HepG2 (cell line): ENCODE measurements around the gene FKBP1A. TPM values are rescaled to one million over a fixed set of nuclear protein-coding genes. Genes with fewer than 3 reads are reported as not detected.
A peak's percentile ranks its signal among the peaks of the same experiment; 100 is the strongest.

Source experiments
- ELK4 ChIP-seq: sonication (generic); formaldehyde crosslinking; IDR thresholded peaks from 2 replicates; pipeline ENCODE4 v1.9.0; 2021; ENCODE audit warnings: missing genetic modification reagents, borderline replicate concordance
- FOXK2 ChIP-seq: fragments of 450-650 bp; IDR thresholded peaks from 2 replicates; pipeline ENCODE4 v1.6.1; 2016
- POLR2A ChIP-seq, 2 experiments: IDR thresholded peaks; 2 replicates each; pipeline ENCODE4 v1.6.1; 2011; ENCODE audit warnings: low read depth in 2 of 2, low read length in 2 of 2, mild to moderate bottlenecking in 1 of 2, moderate library complexity in 1 of 2; ENCODE audit not compliant: insufficient read depth in 1 of 2
- POLR2G ChIP-seq: fragments of 200-400 bp; formaldehyde crosslinking; IDR thresholded peaks from 2 replicates; pipeline ENCODE4 v1.6.1; 2018; ENCODE audit warnings: mild to moderate bottlenecking, low read depth, low read length, moderate library complexity
- ZNF670 ChIP-seq: sonication (generic); formaldehyde crosslinking; IDR thresholded peaks from 2 replicates; pipeline ENCODE4 v1.8.0; 2022; ENCODE audit warnings: mild to moderate bottlenecking, missing genetic modification reagents, borderline replicate concordance
- polyA plus RNA-seq, 8 experiments: library from polyadenylated mRNA; depleted of rRNA in 3 of 8; stranded (reverse) in 7 of 8; unstranded in 1 of 8; fragments of >200 nt; fragmentation: Illumina TruSeq in 4 of 8; extraction: Trizol in 4 of 8; gene quantifications; 2 replicates each; pipeline versions ENCODE4 v1.2.1 to v1.2.3, GENCODE V29; 2011 to 2016; ENCODE audit warnings: low read depth in 4 of 8, missing spikeins in 1 of 8, mixed read lengths in 1 of 8; ENCODE audit not compliant: insufficient read depth in 1 of 8
- total RNA-seq, 5 experiments: library from RNA; depleted of rRNA; stranded (reverse); fragments of >200 nt; fragmentation: Illumina TruSeq; extraction: Trizol; gene quantifications; 2 replicates each; pipeline ENCODE4 v1.2.3, GENCODE V29; 2016; ENCODE audit warnings: low read depth in 1 of 5
- TF ChIP-seq, protein P1 (sequence below): sonication (generic); formaldehyde crosslinking; IDR thresholded peaks from 2 replicates; pipeline ENCODE4 v1.4.0; 2020; ENCODE audit warnings: low read depth, mild to moderate bottlenecking, missing genetic modification reagents
- TF ChIP-seq, protein P2 (sequence below): sonication (generic); formaldehyde crosslinking; IDR thresholded peaks from 2 replicates; pipeline ENCODE4; 2020; ENCODE audit warnings: missing genetic modification reagents, mild to moderate bottlenecking, borderline replicate concordance

FKBP1A gene
- total and polyA plus RNA-seq, 2 of the 13 experiments (the other 11 are each of a cell fraction or from before 2014, with no cell fraction given), result 119 to 468 TPM

GRCh38 chr20:1336699-1337367 is 56.0 kb downstream of the FKBP1A start (continued):
- TF ChIP-seq ELK4 (CRISPR knock-in tag) (no peak), FOXK2 (no peak), POLR2A (IDR thresholded peaks at IDR 0.05; ENCODE audit: insufficient read depth in 1 of 2, low read depth in 2 of 2, low read length in 2 of 2) (0 out of 4 replicates have a peak, but pooled peaks of 1 of the 2 experiments have one; percentile 35), POLR2G (peak; percentile 47; the same call in 1 of the 2 replicates), ZNF670 (CRISPR knock-in tag) (no peak)
- TF ChIP-seq, protein P1, sequence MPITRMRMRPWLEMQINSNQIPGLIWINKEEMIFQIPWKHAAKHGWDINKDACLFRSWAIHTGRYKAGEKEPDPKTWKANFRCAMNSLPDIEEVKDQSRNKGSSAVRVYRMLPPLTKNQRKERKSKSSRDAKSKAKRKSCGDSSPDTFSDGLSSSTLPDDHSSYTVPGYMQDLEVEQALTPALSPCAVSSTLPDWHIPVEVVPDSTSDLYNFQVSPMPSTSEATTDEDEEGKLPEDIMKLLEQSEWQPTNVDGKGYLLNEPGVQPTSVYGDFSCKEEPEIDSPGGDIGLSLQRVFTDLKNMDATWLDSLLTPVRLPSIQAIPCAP (CRISPR knock-in tag), result 0 out of 2 replicates have a peak, but pooled peaks have one; percentile 29
- TF ChIP-seq, protein P2, sequence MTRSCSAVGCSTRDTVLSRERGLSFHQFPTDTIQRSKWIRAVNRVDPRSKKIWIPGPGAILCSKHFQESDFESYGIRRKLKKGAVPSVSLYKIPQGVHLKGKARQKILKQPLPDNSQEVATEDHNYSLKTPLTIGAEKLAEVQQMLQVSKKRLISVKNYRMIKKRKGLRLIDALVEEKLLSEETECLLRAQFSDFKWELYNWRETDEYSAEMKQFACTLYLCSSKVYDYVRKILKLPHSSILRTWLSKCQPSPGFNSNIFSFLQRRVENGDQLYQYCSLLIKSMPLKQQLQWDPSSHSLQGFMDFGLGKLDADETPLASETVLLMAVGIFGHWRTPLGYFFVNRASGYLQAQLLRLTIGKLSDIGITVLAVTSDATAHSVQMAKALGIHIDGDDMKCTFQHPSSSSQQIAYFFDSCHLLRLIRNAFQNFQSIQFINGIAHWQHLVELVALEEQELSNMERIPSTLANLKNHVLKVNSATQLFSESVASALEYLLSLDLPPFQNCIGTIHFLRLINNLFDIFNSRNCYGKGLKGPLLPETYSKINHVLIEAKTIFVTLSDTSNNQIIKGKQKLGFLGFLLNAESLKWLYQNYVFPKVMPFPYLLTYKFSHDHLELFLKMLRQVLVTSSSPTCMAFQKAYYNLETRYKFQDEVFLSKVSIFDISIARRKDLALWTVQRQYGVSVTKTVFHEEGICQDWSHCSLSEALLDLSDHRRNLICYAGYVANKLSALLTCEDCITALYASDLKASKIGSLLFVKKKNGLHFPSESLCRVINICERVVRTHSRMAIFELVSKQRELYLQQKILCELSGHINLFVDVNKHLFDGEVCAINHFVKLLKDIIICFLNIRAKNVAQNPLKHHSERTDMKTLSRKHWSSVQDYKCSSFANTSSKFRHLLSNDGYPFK (CRISPR knock-in tag), result 0 out of 2 replicates have a peak, but pooled peaks have one; percentile 35
